IMR-90 (cell line): ENCODE measurements around the gene FKRP. TPM values are rescaled to one million over a fixed set of nuclear protein-coding genes. Genes with fewer than 3 reads are reported as not detected.

ENCODE experiments used
- ATAC-seq: fragments of 200-7000 bp; cut with Tn5 transposase; 2 replicates; pipeline ENCODE4 v1.9.1; 2020; ENCODE audit warnings: low read depth, mild to moderate bottlenecking, moderate library complexity
- BruUV-seq: library from RNA; stranded (reverse); fragments of 400-500 nt; replicated peaks from 2 replicates; lab custom pipeline; 2021; lab: Mats Ljungman, UMichigan
- CTCF ChIA-PET: fragments of 300-600 bp; formaldehyde crosslinking; extraction: SDS; loops from one replicate; lab custom pipeline; 2021; ENCODE audit warnings: antibody characterized with exemption; lab: Yijun Ruan, JAX
- POLR2A ChIA-PET: fragments of 300-600 bp; sonication (Branson Sonifier 250); formaldehyde crosslinking; loops from one replicate; lab custom pipeline; 2022; ENCODE audit warnings: antibody characterized with exemption; ENCODE audit not compliant: unreplicated experiment; lab: Charles Lee
- DNase-seq: peaks from one replicate; pipeline ENCODE4 v3.0.0; 2013
- H2AFZ ChIP-seq: replicated peaks from 2 replicates; pipeline ENCODE3; 2013; ENCODE audit warnings: low read length, mild to moderate bottlenecking; ENCODE audit not compliant: poor library complexity
- H2AK5ac ChIP-seq: 2 replicates; pipeline ENCODE4 v1.6.1; 2013; ENCODE audit warnings: low read depth, low read length, inconsistent platforms
- H2AK9ac ChIP-seq: replicated peaks from 2 replicates; pipeline ENCODE3; 2013; ENCODE audit warnings: mild to moderate bottlenecking, low read depth, low read length, moderate library complexity; ENCODE audit not compliant: poor library complexity
- H2BK120ac ChIP-seq: 2 replicates; pipeline ENCODE4 v1.6.1; 2013; ENCODE audit warnings: low read depth, low read length, inconsistent platforms
- H2BK15ac ChIP-seq: 3 replicates; pipeline ENCODE4 v1.6.1; 2013; ENCODE audit warnings: low read depth, low read length, inconsistent platforms
- H2BK20ac ChIP-seq: 2 replicates; pipeline ENCODE4 v1.6.1; 2013; ENCODE audit warnings: low read depth, mild to moderate bottlenecking, inconsistent platforms, low read length, moderate library complexity
- H2BK5ac ChIP-seq: 2 replicates; pipeline ENCODE4 v1.6.1; 2013; ENCODE audit warnings: mild to moderate bottlenecking, low read depth, low read length, inconsistent platforms; ENCODE audit not compliant: poor library complexity, severe bottlenecking
- H3K14ac ChIP-seq: replicated peaks from 2 replicates; pipeline ENCODE4 v1.6.1; 2013; ENCODE audit warnings: low read depth, low read length, inconsistent platforms
- H3K18ac ChIP-seq: 2 replicates; pipeline ENCODE4 v1.6.1; 2013; ENCODE audit warnings: low read depth, low read length, control low read depth
- H3K23ac ChIP-seq: 2 replicates; pipeline ENCODE4 v1.6.1; 2013; ENCODE audit warnings: low read depth, low read length, inconsistent platforms
- H3K27ac ChIP-seq: 2 replicates; pipeline ENCODE4 v1.5.1; 2013; ENCODE audit warnings: mild to moderate bottlenecking, control low read depth, low read length; ENCODE audit not compliant: insufficient read depth
- H3K27me3 ChIP-seq: 2 replicates; pipeline ENCODE4 v1.6.1; 2013; ENCODE audit warnings: low read length; ENCODE audit not compliant: control insufficient read depth, insufficient read depth
- H3K36me3 ChIP-seq: 2 replicates; pipeline ENCODE4 v1.6.1; 2013; ENCODE audit warnings: low read length, mixed read lengths; ENCODE audit not compliant: control insufficient read depth, insufficient read depth
- H3K4ac ChIP-seq: 2 replicates; pipeline ENCODE4 v1.6.1; 2013; ENCODE audit warnings: low read depth, low read length, inconsistent platforms
- H3K4me1 ChIP-seq: 2 replicates; pipeline ENCODE4 v1.6.1; 2013; ENCODE audit warnings: low read length, mixed read lengths; ENCODE audit not compliant: control insufficient read depth, insufficient read depth
- H3K4me2 ChIP-seq: 2 replicates; pipeline ENCODE4 v1.6.1; 2013; ENCODE audit warnings: low read depth, mild to moderate bottlenecking, control low read depth, low read length, moderate library complexity
- H3K4me3 ChIP-seq: 2 replicates; pipeline ENCODE4 v1.5.1; 2013; ENCODE audit warnings: low read depth, mild to moderate bottlenecking, control low read depth, low read length, moderate library complexity; ENCODE audit not compliant: insufficient read depth
- H3K56ac ChIP-seq: 2 replicates; pipeline ENCODE4 v1.6.1; 2013; ENCODE audit warnings: low read length, inconsistent platforms; ENCODE audit not compliant: insufficient read depth; ENCODE audit errors: extremely low read depth
- H3K79me1 ChIP-seq, 2 experiments: 2 replicates each; pipeline ENCODE4 v1.6.1; 2013; ENCODE audit warnings: low read length in 2 of 2, inconsistent platforms in 1 of 2, low read depth in 1 of 2
- H3K9ac ChIP-seq: 2 replicates; pipeline ENCODE4 v1.6.1; 2013; ENCODE audit warnings: low read depth, low read length, control low read depth
- H3K9me1 ChIP-seq: 2 replicates; pipeline ENCODE4 v1.6.1; 2013; ENCODE audit warnings: low read length, inconsistent platforms; ENCODE audit not compliant: insufficient read depth
- H3K9me3 ChIP-seq: 2 replicates; pipeline ENCODE4 v1.6.1; 2013; ENCODE audit warnings: low read length; ENCODE audit not compliant: control insufficient read depth, insufficient read depth
- H4K20me1 ChIP-seq: 2 replicates; pipeline ENCODE4 v1.6.1; 2013; ENCODE audit warnings: low read length, inconsistent platforms; ENCODE audit not compliant: insufficient read depth
- H4K5ac ChIP-seq: 2 replicates; pipeline ENCODE4 v1.6.1; 2013; ENCODE audit warnings: mild to moderate bottlenecking, low read depth, low read length, control low read depth
- H4K8ac ChIP-seq, 2 experiments: 2 replicates each; pipeline ENCODE4 v1.6.1; 2013; ENCODE audit warnings: low read depth in 2 of 2, low read length in 2 of 2, control low read depth in 1 of 2, inconsistent platforms in 1 of 2
- H4K91ac ChIP-seq: 2 replicates; pipeline ENCODE4 v1.6.1; 2013; ENCODE audit warnings: low read depth, low read length, inconsistent platforms; ENCODE audit not compliant: insufficient read depth
- BHLHE40 ChIP-seq: fragments of 150-350 bp; IDR thresholded peaks from 2 replicates; pipeline ENCODE4 v1.6.1; 2016; ENCODE audit warnings: mild to moderate bottlenecking, low read depth, low read length
- CEBPB ChIP-seq: IDR thresholded peaks from 2 replicates; pipeline ENCODE4 v1.6.1; 2012; ENCODE audit warnings: low read depth, low read length, improper control_type of control experiment
- CHD1 ChIP-seq: IDR thresholded peaks from 2 replicates; pipeline ENCODE4 v1.6.1; 2012; ENCODE audit warnings: low read depth, low read length, improper control_type of control experiment
- CTCF ChIP-seq: conservative IDR thresholded peaks from 2 replicates; pipeline ENCODE4 v1.5.1; 2012; ENCODE audit warnings: mild to moderate bottlenecking, low read depth, low read length, improper control_type of control experiment
- ELK1 ChIP-seq: fragments of 150-350 bp; IDR thresholded peaks from 2 replicates; pipeline ENCODE4 v1.6.1; 2016; ENCODE audit warnings: low read depth, mild to moderate bottlenecking, low read length, moderate library complexity, borderline replicate concordance
- FOS ChIP-seq: fragments of 150-350 bp; IDR thresholded peaks from 2 replicates; pipeline ENCODE4 v1.6.1; 2016; ENCODE audit warnings: low read depth, low read length
- MAFK ChIP-seq: IDR thresholded peaks from 2 replicates; pipeline ENCODE4 v1.6.1; 2012; ENCODE audit warnings: low read depth, low read length, improper control_type of control experiment
- MAZ ChIP-seq: IDR thresholded peaks from 2 replicates; pipeline ENCODE4 v1.6.1; 2012; ENCODE audit warnings: low read depth, mild to moderate bottlenecking, low read length, improper control_type of control experiment, moderate library complexity, borderline replicate concordance
- MXI1 ChIP-seq: IDR thresholded peaks from 2 replicates; pipeline ENCODE4 v1.6.1; 2012; ENCODE audit warnings: low read depth, mild to moderate bottlenecking, low read length, moderate library complexity, borderline replicate concordance
- NFE2L2 ChIP-seq: fragments of 150-350 bp; IDR thresholded peaks from 2 replicates; pipeline ENCODE4 v1.6.1; 2016; ENCODE audit warnings: low read depth, mild to moderate bottlenecking, low read length
- POLR2A ChIP-seq: IDR thresholded peaks from 2 replicates; pipeline ENCODE4 v1.6.1; 2012; ENCODE audit warnings: mild to moderate bottlenecking, low read depth, low read length
- RAD21 ChIP-seq: IDR thresholded peaks from 2 replicates; pipeline ENCODE4 v1.6.1; 2012; ENCODE audit warnings: low read length, improper control_type of control experiment
- RCOR1 ChIP-seq: IDR thresholded peaks from 2 replicates; pipeline ENCODE4 v1.6.1; 2012; ENCODE audit warnings: mild to moderate bottlenecking, low read length, improper control_type of control experiment; ENCODE audit not compliant: insufficient replicate concordance
- RFX5 ChIP-seq: IDR thresholded peaks from 2 replicates; pipeline ENCODE4 v1.8.0; 2012; ENCODE audit warnings: low read depth, mild to moderate bottlenecking, low read length, moderate library complexity
- SMC3 ChIP-seq: fragments of 150-350 bp; IDR thresholded peaks from 2 replicates; pipeline ENCODE4 v1.6.1; 2016; ENCODE audit warnings: low read depth, mild to moderate bottlenecking, antibody characterized with exemption, low read length, moderate library complexity
- USF2 ChIP-seq: fragments of 150-350 bp; IDR thresholded peaks from 2 replicates; pipeline ENCODE4 v1.6.1; 2017; ENCODE audit warnings: mild to moderate bottlenecking, antibody characterized with exemption, low read length, low read depth
- WGBS, 2 experiments: methylation state at CpG; one replicate each; pipeline versions ENCODE4 v1.1.5 to v1.1.7; 2013; ENCODE audit warnings: missing lambda C conversion rate in 2 of 2; ENCODE audit not compliant: insufficient read length in 1 of 2; ENCODE audit errors: extremely low coverage in 2 of 2; 5-methylcytosine and 5-hydroxymethylcytosine counted together
- dilution Hi-C: fragments of 300-500 bp; cut with HindIII; formaldehyde crosslinking; loops from one replicate; pipeline ENCODE4 v1.14.3; 2018; ENCODE audit warnings: low sequenced_read_pairs; ENCODE audit not compliant: unreplicated experiment
- in situ Hi-C: fragments of 300-500 bp; cut with MboI; formaldehyde crosslinking; loops from 3 replicates; pipeline ENCODE4 v1.14.3; 2019; ENCODE audit warnings: low sequenced_read_pairs, inconsistent platforms, mixed read lengths
- intact Hi-C: fragments of 100-400 bp; cut with micrococcal nuclease; formaldehyde crosslinking; loops from 2 replicates; pipeline ENCODE4 v1.10.0; 2022
- polyA plus RNA-seq, 3 experiments: library from polyadenylated mRNA; depleted of rRNA; stranded (reverse); fragments of >200 nt; gene quantifications; 2 replicates each; pipeline ENCODE4 v1.2.3, GENCODE V29; 2012; ENCODE audit warnings: low replicate concordance in 1 of 3
- total RNA-seq: library from RNA; depleted of rRNA; stranded (reverse); fragments of >200 nt; gene quantifications from 2 replicates; pipeline ENCODE4 v1.2.3, GENCODE V29; 2012

FKRP gene
- total and polyA plus RNA-seq, 2 of the 4 experiments (the other 2 are of a cell fraction) = 6.1 to 25.3 TPM

GRCh38 chr19:46724468-46724867 lies 21.4 kb upstream of the FKRP start:
- Histone ChIP-seq H3K79me1 (peaks cover 25 to 59% of the 10 kb centered on the region in 2 experiments), H2BK120ac (no peak overlapping the region), H2AK5ac (no peak overlapping the region), H4K20me1 (peaks cover 31% of the 10 kb centered on the region), H3K27me3 (no peaks in the 10 kb centered on the region), H2AFZ (peak overlapping the region; percentile 21), H4K91ac (no peak overlapping the region), H3K56ac (no peak overlapping the region), H3K9me3 (no peaks in the 10 kb centered on the region), H2AK9ac (no peak overlapping the region), H2BK20ac (no peak overlapping the region), H3K9me1 (0 out of 2 replicates have a peak, but pooled peaks cover 2% of the 10 kb centered on the region), H4K8ac (no peak overlapping the region), H3K27ac (no peak overlapping the region), H2BK5ac (no peak overlapping the region), H3K14ac (no peak overlapping the region), H3K4me2 (no peak overlapping the region), H3K9ac (no peak overlapping the region), H3K18ac (no peak overlapping the region), H3K36me3 (peaks cover 87% of the 10 kb centered on the region), H4K5ac (no peak overlapping the region), H3K23ac (no peak overlapping the region), H3K4ac (no peak overlapping the region), H3K4me1 (peaks cover 2% of the 10 kb centered on the region; the same call in 1 of the 2 replicates), H2BK15ac (no peak overlapping the region), H3K4me3 (no peak overlapping the region)
- TF ChIP-seq ELK1 = no peak
- TF ChIP-seq SMC3 = no peak
- no peak for TF ChIP-seq RAD21
- TF ChIP-seq BHLHE40 = no peak
- no peak for TF ChIP-seq USF2
- no peak for TF ChIP-seq MAZ
- TF ChIP-seq NFE2L2 = no peak
- no peak for TF ChIP-seq CHD1
- no peak for TF ChIP-seq CEBPB
- no peak for TF ChIP-seq FOS
- TF ChIP-seq RFX5 = no peak
- no peak for TF ChIP-seq POLR2A
- TF ChIP-seq RCOR1 = no peak
- TF ChIP-seq MAFK = no peak
- TF ChIP-seq MXI1 = no peak
- no peak for TF ChIP-seq CTCF
- DNase-seq = no peak
- intact Hi-C loops (no loop called here), dilution Hi-C loops (no loop called here), in situ Hi-C loops (no loop called here)
- BruUV-seq = no TSS peak
- WGBS, 2 experiments = 96% methylated on average over 4 of the region's 20 CpGs; no CpG with 5 or more reads in 1 of the 2 experiments
- no peak for ATAC-seq
- ChIA-PET POLR2A (no interaction called here), CTCF (no interaction called here)
